ENCODE results near the gene USP46. TPM values are rescaled to one million over a fixed set of nuclear protein-coding genes. Genes with fewer than 3 reads are reported as not detected.

USP46 gene
- total RNA-seq, 1 experiment from 2014 or later = 3.0 TPM

Other genes with a start within 250 kb of the USP46 start
- gene ERVMER34-1, start 92.1 kb upstream of the USP46 start, total RNA-seq (2014; rRNA removed; shearing (Covaris generic)) = 2.9 and 4.6 TPM in 2 replicates
- gene RASL11B, start 203.0 kb upstream of the USP46 start, total RNA-seq (2014; rRNA removed; shearing (Covaris generic)) = not detected in 2 replicates